ENCODE results near the gene GINS2. TPM values are rescaled to one million over a fixed set of nuclear protein-coding genes. Genes with fewer than 3 reads are reported as not detected.
A peak's percentile ranks its signal among the peaks of the same experiment; 100 is the strongest.

The GINS2 gene
- total RNA-seq, 1 experiment from 2014 or later = 20.2 TPM

DNA sequence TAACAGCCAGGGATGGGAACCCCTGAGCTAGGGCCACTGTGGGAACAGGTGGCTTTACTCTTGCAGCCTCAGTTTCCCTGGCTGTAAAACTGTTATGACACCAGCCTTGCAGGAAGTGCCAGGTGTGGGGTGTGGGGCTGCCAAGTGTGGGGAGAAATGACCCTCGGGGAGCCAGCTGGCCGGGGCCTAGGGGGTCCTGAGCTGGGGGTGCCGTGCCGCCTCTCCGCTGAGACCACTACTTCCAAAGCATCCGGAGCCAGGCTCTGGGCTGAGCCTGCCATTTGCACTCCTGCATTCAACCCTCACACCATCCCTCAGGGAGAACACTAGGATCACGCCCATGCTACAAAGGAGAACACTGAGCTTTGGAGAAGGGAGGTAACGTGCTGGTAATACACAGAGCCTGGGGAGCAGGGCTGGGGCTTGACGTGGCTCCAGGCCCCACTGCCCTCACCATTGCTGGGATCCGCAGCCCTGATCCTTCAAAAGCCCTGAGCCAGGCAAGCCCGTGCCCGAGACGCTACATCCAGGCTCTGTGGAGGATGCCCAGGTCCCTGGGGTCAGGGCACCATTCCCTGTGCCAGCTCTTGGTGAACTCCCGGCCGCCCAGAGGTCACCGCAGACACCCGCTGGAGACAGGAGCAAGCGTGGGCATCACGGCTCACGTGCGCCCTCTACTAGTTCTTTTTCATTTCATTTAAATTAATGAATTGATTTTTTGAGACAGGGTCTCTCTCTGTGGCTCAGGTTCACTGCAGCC, 28.8 kb upstream of the GINS2 start:
- H3K9me3 ChIP-seq (ENCODE audit: insufficient read depth, low read depth) = no peaks in the 10 kb centered on the region
- ChIA-PET POLR2A (ENCODE audit: unreplicated experiment) (no interaction called here), CTCF (no interaction called here)
- intact Hi-C loops (cut with micrococcal nuclease; ENCODE audit: unreplicated experiment) = no loop called here
- DNase-seq = peak in 1 of 2 experiments; percentile 47
- H3K4me2 ChIP-seq = no peak overlapping the region
- H3K36me3 ChIP-seq (ENCODE audit: low read depth) = no peaks in the 10 kb centered on the region
- H3K9me2 ChIP-seq (ENCODE audit: insufficient read depth) = no peaks in the 10 kb centered on the region
- TF ChIP-seq, protein P1, sequence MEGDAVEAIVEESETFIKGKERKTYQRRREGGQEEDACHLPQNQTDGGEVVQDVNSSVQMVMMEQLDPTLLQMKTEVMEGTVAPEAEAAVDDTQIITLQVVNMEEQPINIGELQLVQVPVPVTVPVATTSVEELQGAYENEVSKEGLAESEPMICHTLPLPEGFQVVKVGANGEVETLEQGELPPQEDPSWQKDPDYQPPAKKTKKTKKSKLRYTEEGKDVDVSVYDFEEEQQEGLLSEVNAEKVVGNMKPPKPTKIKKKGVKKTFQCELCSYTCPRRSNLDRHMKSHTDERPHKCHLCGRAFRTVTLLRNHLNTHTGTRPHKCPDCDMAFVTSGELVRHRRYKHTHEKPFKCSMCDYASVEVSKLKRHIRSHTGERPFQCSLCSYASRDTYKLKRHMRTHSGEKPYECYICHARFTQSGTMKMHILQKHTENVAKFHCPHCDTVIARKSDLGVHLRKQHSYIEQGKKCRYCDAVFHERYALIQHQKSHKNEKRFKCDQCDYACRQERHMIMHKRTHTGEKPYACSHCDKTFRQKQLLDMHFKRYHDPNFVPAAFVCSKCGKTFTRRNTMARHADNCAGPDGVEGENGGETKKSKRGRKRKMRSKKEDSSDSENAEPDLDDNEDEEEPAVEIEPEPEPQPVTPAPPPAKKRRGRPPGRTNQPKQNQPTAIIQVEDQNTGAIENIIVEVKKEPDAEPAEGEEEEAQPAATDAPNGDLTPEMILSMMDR (conservative IDR thresholded peaks at IDR 0.05) = peak; percentile 81
- no peak for TF ChIP-seq EZH2 (IDR thresholded peaks at IDR 0.05; ENCODE audit: low read depth)
- BruUV-seq (replicated peaks) = no TSS peak
- H3F3A ChIP-seq (ENCODE audit: insufficient read depth, low read depth) = peaks cover 25% of the 10 kb centered on the region; the same call in 1 of the 2 replicates
- peaks cover 14% of the 10 kb centered on the region for H4K20me1 ChIP-seq (ENCODE audit: insufficient read depth)
- H2AFZ ChIP-seq = no peak overlapping the region
- H3K27me3 ChIP-seq (ENCODE audit: insufficient read depth, low read depth) = no peaks in the 10 kb centered on the region
- no peak overlapping the region for H3K4me3 ChIP-seq
- H3K79me2 ChIP-seq (ENCODE audit: low read depth) = no peaks in the 10 kb centered on the region
- no peak overlapping the region for H3K27ac ChIP-seq
- H3K4me1 ChIP-seq (replicated peaks; ENCODE audit: insufficient read depth) = peaks cover 24% of the 10 kb centered on the region

DNA sequence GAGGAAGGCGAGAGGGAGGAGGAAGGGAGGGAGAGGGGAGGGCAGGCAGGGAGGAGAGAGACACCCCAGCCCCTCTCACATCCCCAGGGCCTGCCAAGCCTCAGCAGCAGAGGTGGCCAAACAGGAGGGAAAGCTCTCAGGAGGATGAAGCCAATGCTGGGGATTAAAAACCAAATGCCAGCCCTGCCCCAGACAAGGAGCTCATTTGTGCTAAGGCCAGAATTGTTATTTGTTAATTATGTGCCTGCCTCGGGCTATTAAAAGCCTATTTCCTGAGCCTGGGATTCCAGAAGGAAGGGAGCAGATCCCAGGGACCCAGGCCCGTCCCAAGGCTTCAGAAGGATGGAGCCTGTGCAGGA, 27.9 kb upstream of the GINS2 start:
- Histone ChIP-seq H3K9me2 (ENCODE audit: insufficient read depth) (no peaks in the 10 kb centered on the region), H4K20me1 (ENCODE audit: insufficient read depth) (peaks cover 14% of the 10 kb centered on the region), H3K79me2 (ENCODE audit: low read depth) (no peaks in the 10 kb centered on the region), H3F3A (ENCODE audit: insufficient read depth, low read depth) (peaks cover 25% of the 10 kb centered on the region; the same call in 1 of the 2 replicates), H3K4me3 (no peak overlapping the region), H3K4me1 (replicated peaks; ENCODE audit: insufficient read depth) (peaks cover 15% of the 10 kb centered on the region), H3K36me3 (ENCODE audit: low read depth) (no peaks in the 10 kb centered on the region), H3K27ac (no peak overlapping the region), H3K27me3 (ENCODE audit: insufficient read depth, low read depth) (no peaks in the 10 kb centered on the region), H2AFZ (no peak overlapping the region), H3K4me2 (no peak overlapping the region), H3K9me3 (ENCODE audit: insufficient read depth, low read depth) (peaks cover 4% of the 10 kb centered on the region; the same call in 1 of the 2 replicates)
- DNase-seq = no peak
- ChIA-PET CTCF (no interaction called here), POLR2A (ENCODE audit: unreplicated experiment) (no interaction called here)
- BruUV-seq (replicated peaks) = no TSS peak
- intact Hi-C loops (cut with micrococcal nuclease; ENCODE audit: unreplicated experiment) = no loop called here
- TF ChIP-seq, protein P1 (conservative IDR thresholded peaks at IDR 0.05) = no peak
- no peak for TF ChIP-seq EZH2 (IDR thresholded peaks at IDR 0.05; ENCODE audit: low read depth)

DNA sequence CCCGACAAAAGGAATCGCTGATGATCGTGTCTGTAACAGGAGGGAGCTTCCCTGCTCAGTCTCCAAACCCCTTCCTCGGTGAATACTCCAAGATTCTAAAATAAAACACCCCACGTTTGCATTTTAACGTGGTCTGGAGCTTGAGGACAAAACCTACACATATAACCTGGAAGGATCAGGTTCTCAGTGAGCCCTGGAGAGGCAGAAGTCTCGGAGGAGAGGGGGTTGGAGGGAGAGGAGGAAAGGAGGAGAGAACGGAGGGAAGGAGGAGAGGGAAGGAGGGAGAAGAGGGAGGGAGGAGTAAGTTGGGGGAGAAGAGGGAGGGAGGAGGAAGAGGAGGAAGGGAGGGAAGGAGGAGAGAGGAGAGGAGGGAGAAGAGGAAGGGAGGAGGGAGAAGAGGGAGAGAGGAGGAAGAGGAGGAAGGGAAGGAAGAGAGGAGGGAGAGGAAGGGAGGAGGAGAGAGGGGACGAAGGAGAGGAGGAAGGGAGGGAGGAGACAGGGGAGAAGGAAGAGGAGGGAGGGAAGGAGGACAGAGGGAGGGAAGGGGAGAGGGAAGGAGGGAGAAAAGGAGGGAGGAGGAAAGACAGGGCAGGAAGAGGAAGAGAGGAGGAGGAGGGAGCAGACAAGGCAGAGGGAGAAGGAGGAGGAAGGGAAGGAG, 27.4 kb upstream of the GINS2 start:
- POLR2A ChIA-PET (ENCODE audit: unreplicated experiment) = interaction anchor here (0.6 to 0.9 kb wide), 2 partner anchors 30 to 287 kb away, joined by 3 to 6 read pairs; no protein-coding TSS in a partner anchor
- Histone ChIP-seq H2AFZ (no peak overlapping the region), H3K9me3 (ENCODE audit: insufficient read depth, low read depth) (peaks cover 4% of the 10 kb centered on the region; the same call in 1 of the 2 replicates), H3K27me3 (ENCODE audit: insufficient read depth, low read depth) (no peaks in the 10 kb centered on the region), H3K27ac (no peak overlapping the region), H3K79me2 (ENCODE audit: low read depth) (no peaks in the 10 kb centered on the region), H3F3A (ENCODE audit: insufficient read depth, low read depth) (peaks cover 20% of the 10 kb centered on the region; the same call in 1 of the 2 replicates), H3K4me1 (replicated peaks; ENCODE audit: insufficient read depth) (peaks cover 10% of the 10 kb centered on the region; the same call in 1 of the 2 replicates), H3K9me2 (ENCODE audit: insufficient read depth) (no peaks in the 10 kb centered on the region), H4K20me1 (ENCODE audit: insufficient read depth) (peaks cover 9% of the 10 kb centered on the region), H3K4me2 (no peak overlapping the region), H3K36me3 (ENCODE audit: low read depth) (no peaks in the 10 kb centered on the region), H3K4me3 (no peak overlapping the region)
- DNase-seq = no peak
- intact Hi-C loops (cut with micrococcal nuclease; ENCODE audit: unreplicated experiment) = no loop called here
- CTCF ChIA-PET = interaction anchor here (0.5 to 0.7 kb wide), 2 partner anchors 26 to 102 kb away, joined by 6 to 10 read pairs; no protein-coding TSS in a partner anchor
- BruUV-seq (replicated peaks) = no TSS peak
- no peak for TF ChIP-seq EZH2 (IDR thresholded peaks at IDR 0.05; ENCODE audit: low read depth)
- TF ChIP-seq, protein P1 (conservative IDR thresholded peaks at IDR 0.05) = no peak
